A673 (cell line): ENCODE measurements around the gene CDH4. TPM values are rescaled to one million over a fixed set of nuclear protein-coding genes. Genes with fewer than 3 reads are reported as not detected.

Experiments
- BruUV-seq: library from RNA; stranded (reverse); fragments of 400-500 nt; replicated peaks from 2 replicates; lab custom pipeline; 2021; lab: Mats Ljungman, UMichigan
- CTCF ChIA-PET: fragments of 300-600 bp; sonication (Branson Sonifier 250); formaldehyde crosslinking; loops from one replicate; lab custom pipeline; 2022; ENCODE audit warnings: antibody characterized with exemption; lab: Charles Lee
- POLR2A ChIA-PET: fragments of 300-600 bp; sonication (Branson Sonifier 250); formaldehyde crosslinking; loops from one replicate; lab custom pipeline; 2022; ENCODE audit warnings: antibody characterized with exemption; ENCODE audit not compliant: low non-redundant PET; lab: Charles Lee
- DNase-seq: peaks from one replicate; pipeline ENCODE4 v3.0.0-alpha.2; 2015; ENCODE audit warnings: low spot score
- H3K27ac ChIP-seq: fragments of 200-600 bp; sonication (generic); 2 replicates; pipeline ENCODE4 v1.5.1; 2016; ENCODE audit warnings: mixed run types, low read depth, mild to moderate bottlenecking, mixed read lengths, antibody characterized with exemption, low read length; ENCODE audit not compliant: poor library complexity, severe bottlenecking
- H3K27me3 ChIP-seq: fragments of 200-600 bp; sonication (generic); replicated peaks from 2 replicates; pipeline ENCODE4 v1.6.1; 2017; ENCODE audit warnings: mixed run types, low read depth, mild to moderate bottlenecking, mixed read lengths, antibody characterized with exemption, low read length; ENCODE audit not compliant: insufficient read depth, poor library complexity
- H3K36me3 ChIP-seq: fragments of 200-600 bp; sonication (generic); 2 replicates; pipeline ENCODE4 v1.6.1; 2016; ENCODE audit warnings: mixed run types, mild to moderate bottlenecking, mixed read lengths, antibody characterized with exemption, low read length; ENCODE audit not compliant: insufficient read depth, poor library complexity, severe bottlenecking
- H3K4me1 ChIP-seq: fragments of 200-600 bp; sonication (generic); 2 replicates; pipeline ENCODE4 v1.6.1; 2017; ENCODE audit warnings: mixed run types, mild to moderate bottlenecking, mixed read lengths, antibody characterized with exemption, low read length; ENCODE audit not compliant: insufficient read depth, poor library complexity, severe bottlenecking
- H3K4me3 ChIP-seq: fragments of 200-600 bp; sonication (generic); 2 replicates; pipeline ENCODE4 v1.5.1; 2016; ENCODE audit warnings: low read depth, mixed run types, mild to moderate bottlenecking, mixed read lengths, low read length; ENCODE audit not compliant: poor library complexity, severe bottlenecking
- H3K9me3 ChIP-seq: fragments of 200-600 bp; sonication (generic); 2 replicates; pipeline ENCODE4 v1.6.1; 2016; ENCODE audit warnings: mixed run types, low read depth, mild to moderate bottlenecking, mixed read lengths, antibody characterized with exemption, low read length; ENCODE audit not compliant: poor library complexity, severe bottlenecking
- CTCF ChIP-seq: fragments of 300-800, 200-600 bp; sonication (generic); conservative IDR thresholded peaks from 2 replicates; pipeline ENCODE4 v1.5.1; 2017; ENCODE audit warnings: low read depth, mild to moderate bottlenecking, antibody characterized with exemption, low read length, moderate library complexity, mixed read lengths
- EZH2 ChIP-seq: fragments of 200-600 bp; sonication (generic); IDR thresholded peaks from 2 replicates; pipeline ENCODE4 v1.6.1; 2017; ENCODE audit warnings: borderline replicate concordance, low read depth, mild to moderate bottlenecking, mixed read lengths, antibody characterized with exemption, low read length; ENCODE audit not compliant: poor library complexity, severe bottlenecking
- intact Hi-C: fragments of 100-400 bp; cut with micrococcal nuclease; formaldehyde crosslinking; loops from one replicate; pipeline ENCODE4 v1.10.0; 2022; ENCODE audit not compliant: unreplicated experiment
- total RNA-seq: library from RNA; stranded (reverse); gene quantifications from 2 replicates; pipeline ENCODE4 v1.2.3, GENCODE V29; 2021

Gene CDH4
- total RNA-seq, 1 experiment from 2014 or later: 8.3 TPM

- TF ChIP-seq EZH2 (no peak), CTCF (no peak)
- no peak for DNase-seq
- BruUV-seq: no TSS peak
- intact Hi-C loops: no loop called here
- no peaks in the 10 kb centered on the region for H3K36me3 ChIP-seq
- H3K9me3 ChIP-seq: no peaks in the 10 kb centered on the region
- peaks cover 21% of the 10 kb centered on the region for H3K27me3 ChIP-seq
- CTCF ChIA-PET: no interaction called here
- H3K27ac ChIP-seq: no peak overlapping the region
- POLR2A ChIA-PET: no interaction called here
- no peaks in the 10 kb centered on the region for H3K4me1 ChIP-seq
- no peak overlapping the region for H3K4me3 ChIP-seq
These were observed 261.9 kb downstream of the CDH4 start for GRCh38 chr20:61514018-61514365.

GRCh38 chr20:61514396-61514795, 262.3 kb downstream of the CDH4 start:
- H3K36me3 ChIP-seq: no peaks in the 10 kb centered on the region
- H3K4me1 ChIP-seq: no peaks in the 10 kb centered on the region
- DNase-seq: no peak
- BruUV-seq: no TSS peak
- H3K27me3 ChIP-seq: peaks cover 26% of the 10 kb centered on the region
- ChIA-PET CTCF (no interaction called here), POLR2A (no interaction called here)
- no peak overlapping the region for H3K4me3 ChIP-seq
- no peak overlapping the region for H3K27ac ChIP-seq
- H3K9me3 ChIP-seq: no peaks in the 10 kb centered on the region
- intact Hi-C loops: no loop called here
- TF ChIP-seq CTCF (no peak), EZH2 (no peak)

GRCh38 chr20:61514805-61515505, 262.9 kb downstream of the CDH4 start:
- ChIA-PET CTCF (no interaction called here), POLR2A (no interaction called here)
- Histone ChIP-seq H3K27ac (no peak overlapping the region), H3K4me1 (no peaks in the 10 kb centered on the region), H3K9me3 (no peaks in the 10 kb centered on the region), H3K36me3 (no peaks in the 10 kb centered on the region), H3K4me3 (no peak overlapping the region), H3K27me3 (peaks cover 29% of the 10 kb centered on the region)
- no peak for DNase-seq
- no TSS peak for BruUV-seq
- TF ChIP-seq EZH2 (no peak), CTCF (no peak)
- intact Hi-C loops: no loop called here
